GM18502 (cell line): ENCODE measurements around the gene ALDH1L1.

Source experiments
- ATAC-seq: cut with Tn5 transposase; IDR thresholded peaks from one replicate; pipeline ENCODE4 v1.9.1; 2021; ENCODE audit warnings: mild to moderate bottlenecking; ENCODE audit not compliant: unreplicated experiment, poor library complexity

The ALDH1L1 gene

DNA sequence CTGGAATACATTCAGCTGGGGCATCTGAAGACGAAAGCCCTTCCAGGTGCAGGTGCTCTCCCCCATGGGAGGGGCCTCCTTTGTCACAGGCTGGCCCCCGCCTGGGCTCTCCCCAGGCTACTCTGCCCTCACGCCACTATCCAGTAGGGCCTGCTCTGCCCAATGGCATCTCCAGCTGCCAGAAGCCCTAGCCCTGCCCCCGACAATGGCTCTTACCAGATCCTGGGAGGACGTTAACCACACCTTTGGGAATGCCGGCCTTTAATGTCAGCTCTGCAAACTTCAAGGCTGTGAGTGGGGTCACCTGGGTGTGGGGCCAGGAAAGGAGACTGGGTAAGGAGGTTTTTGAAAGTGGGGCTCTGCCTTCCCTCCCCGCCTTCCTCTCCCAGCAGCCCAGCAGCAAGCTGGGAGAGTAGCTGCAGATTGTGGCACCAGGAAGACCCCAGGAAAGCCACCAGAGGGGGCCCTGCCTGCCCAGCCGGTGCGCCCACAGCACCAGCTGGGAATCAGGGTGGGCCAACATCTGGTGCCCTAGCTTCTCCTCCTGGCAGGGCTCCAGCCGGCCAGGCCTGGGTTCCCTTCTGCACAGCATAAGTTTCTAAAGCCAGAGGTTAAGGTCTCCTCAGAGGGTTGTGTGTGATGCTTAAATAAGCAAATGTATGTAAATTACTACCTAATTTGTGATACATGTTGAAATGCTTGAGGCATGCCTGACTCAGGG is 56.1 kb downstream of the ALDH1L1 start:
- no peak for ATAC-seq

- no peak for ATAC-seq
These were observed 58.8 kb downstream of the ALDH1L1 start for GRCh38 chr3:126121632-126122031.

DNA sequence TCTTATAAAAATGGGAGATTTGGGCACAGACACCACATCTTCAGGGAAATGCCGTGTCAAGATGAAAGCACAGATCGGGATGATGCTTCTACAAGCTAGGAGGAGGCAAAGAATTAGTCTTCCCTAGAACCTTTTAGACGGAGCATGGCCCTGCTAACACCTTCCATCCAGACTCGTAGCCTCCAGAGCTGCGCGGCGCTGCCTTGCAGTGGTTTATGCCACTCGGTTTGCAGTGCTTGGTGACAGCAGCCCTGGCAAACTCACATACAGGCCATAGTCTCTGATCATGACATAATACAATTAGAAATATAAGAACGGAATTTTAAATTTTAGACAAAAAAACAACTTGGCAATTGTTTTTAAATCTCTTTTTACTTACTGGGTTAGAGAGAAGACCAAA is 59.3 kb downstream of the ALDH1L1 start:
- no peak for ATAC-seq

DNA sequence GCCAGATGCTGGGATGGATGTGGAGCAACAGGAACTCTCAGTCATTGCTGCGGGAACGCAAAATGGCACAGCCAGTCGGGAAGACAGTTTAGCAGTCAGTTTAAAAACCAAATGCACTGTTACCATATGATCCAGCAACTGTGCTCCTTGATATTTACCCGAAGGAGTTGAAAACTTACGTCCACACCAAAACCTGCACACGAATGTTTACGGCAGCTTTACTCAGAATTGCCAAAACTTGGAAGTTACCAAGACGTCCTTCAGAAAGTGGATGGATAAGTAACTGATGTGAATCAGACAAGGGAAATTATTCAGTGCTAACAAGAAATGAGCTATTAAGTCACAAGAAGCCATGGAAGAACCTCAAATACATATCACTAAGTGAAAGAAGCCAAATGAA is 60.4 kb downstream of the ALDH1L1 start:
- ATAC-seq, result no peak

DNA sequence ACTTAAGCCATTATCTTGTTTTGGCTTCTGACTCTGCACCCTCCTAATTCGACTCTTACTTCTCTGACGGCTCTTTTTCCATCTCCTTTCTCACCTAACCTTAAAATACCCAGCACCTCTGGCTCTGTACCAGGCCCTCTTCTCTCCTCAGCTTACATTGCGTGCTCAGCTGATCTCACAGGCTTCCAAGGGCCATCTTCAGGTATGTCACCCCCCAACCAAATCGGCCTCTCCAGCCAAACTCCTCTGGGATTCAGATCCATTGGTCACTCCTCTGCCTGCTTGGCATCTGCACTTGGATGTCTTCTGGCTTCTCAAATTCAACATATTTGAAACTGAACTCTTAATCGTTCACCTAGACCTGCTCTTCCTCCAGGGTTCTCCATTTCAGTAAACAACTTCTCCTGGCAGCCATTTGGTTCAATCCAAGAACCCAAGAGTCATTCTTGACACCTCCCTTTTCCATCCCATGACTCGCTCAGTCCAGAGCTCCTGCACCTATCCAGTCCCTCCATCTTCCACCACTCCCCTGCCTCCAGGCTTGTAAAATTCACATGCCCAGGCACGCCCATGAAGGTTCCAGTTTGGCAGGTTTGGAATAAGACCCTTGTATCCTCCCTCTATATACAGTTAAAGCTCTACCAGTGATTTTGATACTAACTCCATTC is 61.2 kb downstream of the ALDH1L1 start:
- no peak for ATAC-seq

DNA sequence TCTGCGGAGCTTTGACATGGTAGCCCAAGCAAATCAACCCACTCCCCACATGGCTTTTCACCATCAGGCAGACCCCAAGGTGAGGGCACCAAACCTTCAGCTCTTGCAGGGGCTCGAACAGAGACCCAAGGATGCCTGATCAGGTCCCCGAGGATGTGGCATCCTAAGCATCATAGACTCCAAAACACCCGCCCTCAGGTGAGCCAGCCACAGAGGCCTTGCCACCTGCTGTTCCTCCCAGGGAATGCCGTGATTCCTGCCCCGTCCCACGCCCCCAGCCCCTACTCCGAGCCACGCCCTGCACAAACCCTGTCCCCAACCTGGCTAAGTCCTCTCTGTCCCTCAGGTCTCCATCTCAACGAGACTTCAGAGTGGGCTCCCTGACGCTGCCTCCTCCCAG is 61.8 kb downstream of the ALDH1L1 start:
- no peak for ATAC-seq

- no peak for ATAC-seq
These were observed 62.6 kb downstream of the ALDH1L1 start for GRCh38 chr3:126117786-126118185.

- no peak for ATAC-seq
These were observed 63.2 kb downstream of the ALDH1L1 start for GRCh38 chr3:126117212-126117611.

GRCh38 chr3:126116526-126116925 is 63.9 kb downstream of the ALDH1L1 start:
- no peak for ATAC-seq

DNA sequence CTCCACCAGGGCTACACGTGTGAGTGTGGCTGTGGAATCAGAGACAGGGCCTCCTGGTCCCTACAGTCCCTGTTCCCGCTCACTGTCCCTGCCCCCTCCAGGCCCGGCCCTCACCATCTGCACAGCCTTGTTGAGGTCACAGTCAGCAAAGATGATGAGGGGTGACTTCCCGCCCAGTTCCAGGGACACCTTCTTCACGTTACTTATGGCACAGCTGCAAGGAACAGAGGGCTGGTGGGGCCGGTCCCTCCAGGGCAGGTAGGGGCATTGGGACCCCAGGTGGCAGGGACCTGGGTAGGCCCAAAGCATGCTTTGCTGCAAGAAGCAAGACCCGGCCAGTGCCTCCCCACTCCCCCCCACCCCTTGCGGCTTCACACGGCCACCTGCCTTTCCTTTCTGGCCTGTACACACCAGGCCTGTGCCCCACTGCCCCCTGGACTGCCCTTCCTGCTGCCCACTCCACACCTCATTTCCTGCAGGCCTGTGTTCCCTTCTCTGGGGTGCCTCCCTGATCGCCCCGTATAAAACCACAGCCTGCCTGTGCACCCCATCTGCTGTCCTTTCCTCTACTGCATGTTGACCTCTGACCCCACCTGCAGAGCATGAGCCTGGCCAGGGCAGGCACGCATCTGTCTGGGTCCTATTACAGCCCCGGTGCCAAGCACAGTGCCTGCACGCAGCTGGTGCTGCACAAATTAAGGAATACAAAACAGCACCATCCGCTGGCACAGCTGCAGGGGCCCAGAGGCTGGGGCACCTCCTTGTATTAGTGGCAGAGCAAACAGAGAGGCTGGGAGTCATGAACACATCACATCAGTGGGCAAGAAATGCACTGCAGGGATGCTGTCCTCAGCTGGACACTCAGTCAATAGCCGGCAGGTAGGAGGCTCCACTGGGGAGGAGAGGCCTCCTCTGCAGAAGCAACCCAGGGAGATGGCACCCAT is 65.7 kb downstream of the ALDH1L1 start:
- no peak for ATAC-seq

DNA sequence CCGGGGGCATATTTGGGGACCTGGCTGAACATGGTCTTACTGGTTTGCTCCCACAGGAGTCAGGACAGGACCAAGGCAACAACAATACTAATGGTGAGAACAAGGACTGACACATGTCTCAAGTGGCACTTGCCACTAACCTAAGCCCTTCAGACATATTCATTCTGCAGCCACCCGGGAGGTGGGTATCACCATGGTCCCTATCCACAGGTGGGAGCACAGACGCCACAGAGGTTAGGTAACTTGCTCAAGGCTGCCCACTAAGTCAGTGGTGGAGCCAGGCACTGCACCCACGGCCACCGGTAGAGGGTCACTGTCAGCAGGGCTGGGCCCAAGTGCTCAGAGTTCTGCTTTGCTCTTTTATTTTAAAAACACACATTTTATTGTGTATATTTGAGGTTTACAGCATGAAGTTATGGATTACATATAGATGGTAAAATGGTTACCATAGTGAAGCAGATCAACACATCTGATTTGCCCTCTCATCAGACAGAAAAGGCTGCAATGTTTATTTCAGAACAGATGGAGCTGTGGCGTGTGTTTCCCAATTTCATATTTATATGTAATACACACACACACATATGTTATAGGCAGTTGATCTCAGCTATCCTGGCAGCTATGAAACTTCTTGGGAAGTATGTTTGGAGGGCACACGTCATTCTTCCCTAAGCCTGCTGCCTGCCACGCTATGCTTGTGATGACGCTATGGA is 66.5 kb downstream of the ALDH1L1 start:
- no peak for ATAC-seq

DNA sequence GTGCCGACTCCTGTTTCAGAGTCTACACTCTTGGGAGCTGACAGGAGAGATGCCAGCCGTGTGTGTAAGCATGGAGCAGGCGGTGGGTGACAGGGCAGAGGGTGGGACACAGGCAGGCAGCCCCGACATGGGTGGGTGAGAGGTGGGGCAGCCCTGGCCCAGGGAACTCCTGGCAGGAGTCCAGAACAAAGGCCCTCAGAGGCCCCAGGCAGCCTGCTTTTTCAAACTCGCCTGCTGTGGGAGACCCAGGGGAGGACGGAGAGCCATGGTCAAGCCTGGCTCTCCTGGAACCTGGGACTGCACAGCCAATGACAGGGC is 67.2 kb downstream of the ALDH1L1 start:
- ATAC-seq, result no peak

GRCh38 chr3:126112531-126113237 is 67.7 kb downstream of the ALDH1L1 start:
- ATAC-seq, result no peak

GRCh38 chr3:126111566-126112475 is 68.6 kb downstream of the ALDH1L1 start:
- no peak for ATAC-seq

DNA sequence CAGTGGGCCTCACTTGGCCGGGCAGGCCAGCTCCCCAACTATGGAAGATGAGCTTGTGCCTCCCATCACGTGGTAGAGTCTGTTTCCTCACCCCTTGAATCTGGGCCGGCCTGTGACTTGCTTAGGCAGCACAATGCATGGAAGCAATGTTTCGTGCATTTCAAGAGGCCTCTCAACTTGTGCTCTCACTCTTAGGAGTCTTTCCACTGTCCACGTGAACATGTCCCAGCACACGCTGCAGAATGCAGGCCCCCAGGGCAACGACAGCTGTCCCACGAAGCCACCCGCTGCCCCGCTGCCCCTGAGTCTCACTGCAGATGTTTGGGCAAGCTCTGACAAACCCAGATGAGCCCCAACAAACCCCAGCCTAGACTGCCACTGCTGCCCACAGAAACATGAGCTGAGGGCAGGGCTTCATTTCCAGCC is 69.2 kb downstream of the ALDH1L1 start:
- ATAC-seq, result no peak

- ATAC-seq, result no peak
These were observed 69.8 kb downstream of the ALDH1L1 start for GRCh38 chr3:126110431-126111125.

- ATAC-seq, result no peak
These were observed 70.5 kb downstream of the ALDH1L1 start for GRCh38 chr3:126109880-126110235.

- ATAC-seq, result no peak
These were observed 71.1 kb downstream of the ALDH1L1 start for GRCh38 chr3:126109146-126109879.
